ENCODE results near the gene TMTC1. TPM values are rescaled to one million over a fixed set of nuclear protein-coding genes. Genes with fewer than 3 reads are reported as not detected.

The TMTC1 gene
- polyA plus RNA-seq, 1 of the 3 experiments (the other 2 are of a cell fraction): 0.13 TPM

- H3K4me1 ChIP-seq (ENCODE audit: control insufficient read depth in 1 of 2, insufficient read depth in 2 of 2, low read depth in 1 of 2, low read length in 1 of 2): peaks cover 0 to 7% of the 10 kb centered on the region in 2 experiments; a peak in 2 of 4 replicates
- no peaks in the 10 kb centered on the region for H3K36me3 ChIP-seq (replicated peaks in 1 of 2; ENCODE audit: control insufficient read depth in 1 of 2, insufficient read depth in 2 of 2, low read length in 1 of 2)
These were observed 57.4 kb downstream of the TMTC1 start for GRCh38 chr12:29726321-29726692.

More at GRCh38 chr12:29726321-29726692, 57.4 kb downstream of the TMTC1 start:
- Histone ChIP-seq H3K27ac (ENCODE audit: low read depth in 2 of 2, low read length in 1 of 2) (peak overlapping the region in 1 of 2 experiments; percentile 60; a peak in 2 of 4 replicates), H3K79me2 (ENCODE audit: insufficient read depth) (no peaks in the 10 kb centered on the region), H3K4me2 (no peak overlapping the region), H3K27me3 (ENCODE audit: insufficient read depth) (no peaks in the 10 kb centered on the region), H3K4me3 (ENCODE audit: low read depth in 2 of 2, low read length in 1 of 2) (no peak overlapping the region), H3F3A (replicated peaks; ENCODE audit: insufficient read depth) (no peaks in the 10 kb centered on the region), H3K9me2 (0 out of 2 replicates have a peak, but pooled peaks cover 4% of the 10 kb centered on the region), H3K9ac (no peak overlapping the region), H3K9me3 (no peaks in the 10 kb centered on the region), H2AFZ (ENCODE audit: low read depth) (no peak overlapping the region), H4K20me1 (ENCODE audit: insufficient read depth) (no peaks in the 10 kb centered on the region)
- no peak for DNase-seq
- 18% methylated on average over 3 of the region's 3 CpGs for WGBS (ENCODE audit: low lambda C conversion rate)
- ChIA-PET POLR2A (interaction anchor here (1.2 kb wide), 1 partner anchor 57 kb away, joined by 4 read pairs; the partner anchor contains the start of gene TMTC1), CTCF (interaction anchor here (0.9 to 1.1 kb wide), 2 partner anchors 25 to 51 kb away, joined by 3 to 4 read pairs; no protein-coding TSS in a partner anchor)
- TF ChIP-seq TEAD4 (IDR thresholded peaks at IDR 0.05; ENCODE audit: borderline replicate concordance, insufficient read depth): no peak
- no peak for TF ChIP-seq REST (IDR thresholded peaks at IDR 0.05; ENCODE audit: low read depth, low read length)
- no peak for TF ChIP-seq GABPA (IDR thresholded peaks at IDR 0.05; ENCODE audit: low read depth)
- TF ChIP-seq PBX3 (IDR thresholded peaks at IDR 0.05): no peak
- TF ChIP-seq CHD2 (IDR thresholded peaks at IDR 0.05; ENCODE audit: low read length, partially characterized antibody): no peak
- no peak for TF ChIP-seq FOXM1 (IDR thresholded peaks at IDR 0.05; ENCODE audit: low read depth)
- no peak for TF ChIP-seq RAD21 (IDR thresholded peaks at IDR 0.05; ENCODE audit: low read length)
- TF ChIP-seq MXI1 (IDR thresholded peaks at IDR 0.05; ENCODE audit: low read depth, low read length): no peak
- no peak for TF ChIP-seq FOXJ3 (CRISPR knock-in tag; IDR thresholded peaks at IDR 0.05)
- TF ChIP-seq MEF2A (IDR thresholded peaks at IDR 0.05; ENCODE audit: borderline replicate concordance, low read depth): no peak
- no peak for TF ChIP-seq SMC3 (IDR thresholded peaks at IDR 0.05; ENCODE audit: low read depth, low read length)
- no peak for TF ChIP-seq USF2 (IDR thresholded peaks at IDR 0.05; ENCODE audit: borderline replicate concordance, low read depth, low read length)
- TF ChIP-seq POLR2AphosphoS5 (IDR thresholded peaks at IDR 0.05; ENCODE audit: low read depth, low read length): no peak
- no peak for TF ChIP-seq YY1 (IDR thresholded peaks at IDR 0.05; ENCODE audit: low read depth)
- no peak for TF ChIP-seq SIN3A (IDR thresholded peaks at IDR 0.05; ENCODE audit: borderline replicate concordance, low read depth, low read length)
- TF ChIP-seq RXRA (IDR thresholded peaks at IDR 0.05; ENCODE audit: borderline replicate concordance, low read depth): no peak
